ENCODE results near the gene B9D1.

Gene B9D1

DNA sequence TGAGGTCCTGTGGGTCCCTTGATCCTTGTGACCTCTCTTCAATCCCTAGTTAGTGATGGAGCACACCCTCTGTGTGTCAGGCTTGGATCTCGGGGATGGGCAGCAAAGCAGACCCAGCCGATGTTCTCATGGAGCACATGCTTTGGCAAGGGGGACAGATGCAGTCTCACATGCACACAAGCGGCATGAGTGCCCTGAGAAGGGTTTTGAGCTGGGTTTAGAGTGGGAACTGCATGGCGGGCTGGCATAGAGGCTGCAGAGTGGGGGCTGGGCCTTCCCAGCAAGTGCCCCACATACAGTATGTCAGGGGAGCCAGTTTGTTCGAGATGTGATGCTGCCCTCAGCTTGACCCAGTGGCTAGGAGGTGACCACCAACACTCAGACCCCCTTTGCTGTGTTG lies 41.6 kb downstream of the B9D1 start:
- DNase-seq (ENCODE audit: low read depth, low spot score): no peak

DNA sequence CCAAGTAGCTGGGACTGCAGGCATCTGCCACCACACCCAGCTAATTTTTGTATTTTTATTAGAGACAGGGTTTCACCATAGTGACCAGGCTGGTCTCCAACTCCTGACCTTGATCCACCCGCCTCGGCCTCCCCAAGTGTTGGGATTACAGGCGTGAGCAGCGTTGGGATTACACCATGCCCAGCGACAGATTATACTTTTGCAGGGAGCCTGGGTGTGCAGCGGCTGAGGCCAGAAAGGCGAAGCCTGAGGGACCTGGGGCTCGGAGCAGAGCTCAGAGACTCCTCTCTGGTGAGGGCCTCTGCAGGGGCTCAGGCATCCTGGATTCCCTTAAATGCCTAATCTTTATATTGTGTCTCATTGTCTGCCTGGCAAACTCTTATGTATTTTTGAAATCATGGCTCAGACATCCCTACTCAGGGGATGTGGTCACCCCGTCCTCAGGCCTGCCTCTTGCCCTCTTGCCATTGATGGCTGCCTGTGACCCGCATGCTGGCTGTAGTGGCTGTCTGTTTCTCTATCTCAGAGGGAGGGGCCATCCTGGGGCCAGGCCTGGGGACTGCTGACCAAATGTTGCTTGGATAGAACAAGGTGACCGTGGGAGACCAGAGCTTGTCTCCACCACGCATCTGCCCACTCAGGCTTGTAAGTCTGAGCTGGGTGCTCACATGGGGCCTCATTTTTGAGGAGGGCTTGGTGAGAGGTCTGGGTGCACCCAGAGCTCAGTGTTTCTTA lies 42.6 kb downstream of the B9D1 start:
- DNase-seq (ENCODE audit: low read depth, low spot score): no peak

DNA sequence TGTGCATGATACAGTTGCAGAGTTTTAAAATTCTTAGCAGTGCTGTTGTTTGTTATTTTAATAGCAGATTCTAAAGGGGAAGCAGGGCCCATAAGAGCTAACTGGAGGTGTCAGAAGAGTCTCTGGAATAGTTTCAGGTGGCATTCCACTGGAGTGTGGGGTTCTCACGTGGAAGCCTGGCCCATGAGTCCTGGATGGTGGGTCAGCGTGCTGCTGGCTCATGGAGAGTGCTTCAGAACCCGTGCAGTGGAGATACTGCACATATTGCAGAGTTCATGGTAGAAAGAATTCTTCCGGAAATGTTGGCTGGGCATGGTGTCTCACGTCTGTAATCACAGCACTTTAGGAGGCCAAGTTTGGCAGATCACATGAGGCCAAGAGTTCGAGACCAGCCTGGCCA lies 43.9 kb downstream of the B9D1 start:
- no peak for DNase-seq (ENCODE audit: low read depth, low spot score)

DNA sequence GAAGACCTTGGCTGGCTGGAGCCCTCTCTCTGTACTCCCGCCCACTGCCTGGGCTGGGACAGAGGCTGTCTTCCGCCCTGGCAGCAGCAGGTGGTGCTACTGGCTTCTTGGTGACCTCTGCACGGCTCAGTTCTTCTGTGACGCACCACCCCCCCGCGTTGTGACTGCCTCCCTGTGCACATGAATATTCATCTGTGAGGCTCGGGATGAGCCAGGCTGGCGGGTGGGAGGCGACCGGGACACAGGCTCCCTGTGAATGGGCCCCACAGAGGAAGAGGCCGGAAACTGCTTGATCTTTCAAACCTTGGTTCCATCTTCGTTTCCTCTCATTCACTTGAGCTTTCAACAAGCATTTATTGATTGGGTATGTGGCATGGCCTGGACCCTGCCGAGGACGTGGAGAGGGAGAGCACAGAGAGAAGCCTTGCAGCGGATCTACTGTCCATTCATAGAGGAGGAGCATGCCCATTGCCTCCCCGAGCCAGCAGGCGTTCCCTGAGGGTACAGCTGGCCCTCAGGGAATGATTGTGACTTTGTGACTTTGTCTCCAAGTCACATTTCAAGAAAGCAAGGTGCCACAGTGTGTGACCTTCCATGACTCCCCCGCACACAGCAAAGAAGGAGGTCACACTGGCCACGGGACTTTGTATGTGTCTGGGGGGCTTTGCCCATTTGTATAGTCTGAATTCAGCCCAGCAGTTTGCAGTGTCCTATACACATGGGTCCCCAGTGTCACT lies 45.0 kb downstream of the B9D1 start:
- peak; percentile 77 for DNase-seq (ENCODE audit: low read depth, low spot score)

DNA sequence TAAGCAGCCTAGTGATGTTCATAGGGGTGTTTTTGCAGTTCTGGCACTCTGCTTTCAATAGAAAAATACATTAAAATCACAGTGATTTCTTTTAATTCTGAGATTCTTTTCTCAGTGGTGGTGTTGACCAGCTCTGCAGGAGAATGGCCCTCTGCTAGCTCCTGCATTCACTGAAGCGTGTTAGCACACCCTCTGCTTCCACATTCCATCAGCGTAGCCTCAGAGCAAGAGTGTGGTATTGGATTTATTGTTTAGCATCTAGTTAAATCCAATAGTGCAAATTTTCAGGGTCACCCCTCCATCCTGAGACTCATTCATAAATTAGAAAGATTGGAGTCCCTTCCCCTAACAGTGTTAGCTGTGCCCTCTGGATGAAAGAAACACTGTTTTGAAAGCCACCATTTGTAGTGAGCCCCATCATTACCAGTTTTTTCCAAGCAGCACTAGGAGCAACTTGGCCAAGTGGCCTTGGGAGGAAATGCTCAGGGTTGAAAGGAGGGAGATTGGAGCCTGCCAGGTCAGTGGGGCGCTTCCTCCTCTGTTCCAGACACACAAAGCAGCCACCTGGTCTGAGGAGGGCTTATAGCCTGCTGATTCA lies 45.7 kb downstream of the B9D1 start:
- DNase-seq (ENCODE audit: low read depth, low spot score): no peak

DNA sequence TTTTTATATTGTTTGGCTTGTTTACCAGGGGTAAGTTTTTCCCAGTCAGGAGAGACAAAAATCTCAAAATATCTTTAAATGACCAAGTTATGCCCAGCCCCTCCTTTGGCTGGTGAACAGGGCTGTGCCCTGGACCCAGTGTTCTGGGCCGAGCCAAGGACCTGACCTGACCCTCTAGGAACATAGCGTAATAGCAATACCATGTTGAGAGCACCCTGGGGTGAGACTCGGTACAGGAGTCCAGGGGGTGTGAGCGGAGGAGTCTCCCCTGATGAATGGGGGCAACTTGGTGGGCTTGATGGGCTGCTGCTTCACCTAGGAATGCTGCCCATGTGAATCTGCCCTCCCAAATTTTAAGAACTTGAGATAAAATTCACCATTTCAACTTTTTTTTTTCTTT lies 47.4 kb downstream of the B9D1 start:
- DNase-seq (ENCODE audit: low read depth, low spot score): no peak

DNA sequence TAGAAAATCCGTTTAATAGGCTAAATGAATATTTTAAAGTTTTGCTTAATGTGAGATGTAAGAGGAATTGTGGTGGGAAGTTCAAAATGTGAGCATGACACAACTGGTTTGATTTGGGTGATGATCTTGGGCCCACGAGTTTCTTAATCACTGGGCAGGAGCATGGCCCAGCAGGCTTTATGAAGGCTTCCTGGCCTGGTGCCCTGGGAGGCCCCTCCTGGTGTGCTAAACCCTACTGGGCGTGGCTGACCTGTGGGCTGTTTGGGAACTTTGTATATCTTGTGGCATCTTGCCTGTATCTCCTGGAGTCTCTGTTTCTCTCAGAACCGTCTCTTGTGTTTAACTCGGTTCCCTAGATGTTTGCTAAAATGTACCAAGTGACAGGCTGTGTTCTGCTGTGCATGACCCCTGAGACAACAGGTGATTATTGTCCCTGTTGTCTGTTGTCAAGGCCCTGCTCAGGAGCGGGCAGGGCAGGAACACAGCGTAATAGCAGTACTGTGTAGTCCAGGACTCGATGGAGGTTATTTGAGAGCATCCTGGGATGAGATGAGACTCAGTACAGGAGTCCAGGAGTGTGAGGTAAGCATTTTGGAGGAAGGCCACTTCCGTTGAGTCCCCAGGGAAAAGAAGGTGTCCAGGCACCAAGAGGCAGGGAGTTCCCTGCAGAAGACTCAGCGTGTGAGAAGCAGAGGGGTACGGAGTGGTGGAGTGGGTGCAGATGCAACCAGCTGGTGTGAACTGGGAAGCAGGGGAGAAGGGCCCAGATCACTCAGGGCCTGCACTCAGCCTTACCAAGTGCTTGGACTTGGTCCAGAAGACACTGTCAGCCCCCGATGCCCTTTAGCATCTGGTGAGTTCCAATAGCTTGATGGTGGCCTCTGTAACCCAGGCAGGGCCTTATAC lies 48.5 kb downstream of the B9D1 start:
- no peak for DNase-seq (ENCODE audit: low read depth, low spot score)

DNA sequence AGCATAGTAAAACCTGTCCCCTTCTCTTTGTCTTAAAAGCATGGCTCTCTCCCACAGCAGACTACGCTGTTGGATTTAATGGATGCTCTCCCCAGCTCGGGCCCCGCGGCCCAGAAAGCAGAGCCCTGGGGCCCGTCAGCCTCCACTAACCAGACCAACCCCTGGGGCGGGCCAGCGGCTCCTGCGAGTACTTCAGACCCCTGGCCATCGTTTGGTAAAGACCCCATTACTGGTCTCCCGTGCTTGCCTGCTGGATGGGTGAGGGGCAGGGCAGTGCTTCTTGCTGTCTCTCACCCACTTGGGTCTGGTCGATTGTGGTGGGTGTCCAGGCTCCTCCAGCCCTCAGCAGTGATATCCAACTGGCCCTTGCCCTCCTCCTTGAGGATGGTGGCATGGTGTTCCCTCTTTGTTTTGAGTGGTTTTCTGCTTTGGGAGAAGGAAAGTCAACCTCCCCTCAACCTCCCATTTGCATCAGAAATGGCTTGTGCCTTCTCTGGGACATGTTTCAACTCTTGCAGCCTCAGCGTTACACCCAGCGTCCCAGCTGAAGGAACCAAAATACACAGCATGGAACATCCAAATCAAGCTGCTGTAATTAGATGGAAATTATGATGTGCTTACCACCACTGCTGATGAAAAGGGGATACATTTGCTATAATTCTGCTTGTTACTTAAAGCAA lies 49.3 kb downstream of the B9D1 start:
- DNase-seq (ENCODE audit: low read depth, low spot score): no peak

DNA sequence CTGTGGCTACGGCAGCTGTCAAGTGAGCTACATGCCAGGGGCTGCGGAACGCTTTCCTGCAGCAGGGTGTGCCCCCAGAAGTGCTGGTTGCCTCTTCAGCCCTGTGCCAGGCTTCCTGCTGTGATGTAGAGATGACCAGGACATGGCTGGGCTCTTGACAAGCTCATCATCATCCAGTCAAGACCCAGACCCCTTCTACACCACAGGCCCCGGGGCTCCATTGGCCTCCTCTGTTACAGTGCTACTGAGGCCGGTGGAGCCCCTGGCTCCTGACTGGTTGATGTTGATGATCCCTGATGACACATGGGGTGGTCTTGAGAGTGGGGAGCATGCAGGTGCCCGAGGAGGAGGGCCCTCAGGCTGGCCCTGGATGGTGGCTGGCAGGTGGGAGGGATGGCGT lies 50.1 kb downstream of the B9D1 start:
- no peak for DNase-seq (ENCODE audit: low read depth, low spot score)

DNA sequence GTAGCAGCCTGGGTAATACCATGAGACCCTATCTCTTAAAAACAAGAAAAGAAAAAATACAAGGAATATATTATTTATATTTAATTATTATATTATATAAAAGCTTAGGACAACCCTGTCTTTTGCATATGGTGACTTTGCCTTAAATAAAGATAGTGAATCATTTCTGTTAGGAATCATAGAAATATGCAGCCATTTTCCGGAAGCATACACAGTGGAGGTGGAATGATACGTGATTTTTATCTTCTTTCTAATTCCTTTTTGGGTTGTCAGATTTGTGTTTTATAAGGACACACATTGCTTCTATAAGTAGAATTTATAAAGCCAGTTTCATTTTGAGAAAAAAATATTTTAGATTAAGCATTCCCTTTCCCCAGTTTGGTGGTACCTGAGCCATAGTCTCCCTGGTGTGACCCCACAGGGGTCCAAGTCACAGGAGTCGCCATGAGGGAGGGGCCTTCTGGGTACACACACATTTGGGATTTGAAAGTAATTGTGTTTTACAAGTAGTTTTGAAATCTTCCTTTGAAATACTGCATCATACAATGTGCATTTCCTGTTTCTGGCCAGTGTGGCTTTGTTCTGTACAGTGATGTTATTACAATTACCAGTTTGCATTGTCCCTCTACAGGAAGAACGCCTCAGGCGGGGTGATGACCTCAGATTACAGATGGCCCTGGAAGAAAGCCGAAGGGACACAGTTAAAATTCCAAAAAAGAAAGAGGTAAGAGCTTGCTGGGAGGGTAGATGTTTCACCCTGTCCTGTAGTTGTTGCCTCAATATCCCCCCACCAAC lies 50.9 kb downstream of the B9D1 start:
- no peak for DNase-seq (ENCODE audit: low read depth, low spot score)

DNA sequence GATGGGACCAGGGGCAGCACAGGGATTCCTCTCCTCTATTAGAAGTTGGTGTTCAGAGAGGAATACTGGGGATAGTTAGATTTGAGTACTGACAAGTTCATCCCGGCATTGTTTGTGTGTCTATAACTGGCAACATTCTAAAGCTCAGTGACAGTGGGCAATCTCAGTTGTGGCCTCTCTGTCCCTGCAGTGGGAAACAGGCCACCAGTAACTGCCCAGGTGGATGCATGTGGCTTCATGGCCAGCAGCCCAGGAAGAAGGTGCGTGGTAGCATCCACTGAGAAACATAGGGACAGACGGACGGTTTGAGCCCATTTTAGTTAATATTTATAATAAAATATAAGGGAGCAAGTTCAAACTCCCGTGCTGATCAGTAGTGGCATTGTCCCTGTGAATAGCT lies 51.5 kb downstream of the B9D1 start:
- DNase-seq (ENCODE audit: low read depth, low spot score): no peak

DNA sequence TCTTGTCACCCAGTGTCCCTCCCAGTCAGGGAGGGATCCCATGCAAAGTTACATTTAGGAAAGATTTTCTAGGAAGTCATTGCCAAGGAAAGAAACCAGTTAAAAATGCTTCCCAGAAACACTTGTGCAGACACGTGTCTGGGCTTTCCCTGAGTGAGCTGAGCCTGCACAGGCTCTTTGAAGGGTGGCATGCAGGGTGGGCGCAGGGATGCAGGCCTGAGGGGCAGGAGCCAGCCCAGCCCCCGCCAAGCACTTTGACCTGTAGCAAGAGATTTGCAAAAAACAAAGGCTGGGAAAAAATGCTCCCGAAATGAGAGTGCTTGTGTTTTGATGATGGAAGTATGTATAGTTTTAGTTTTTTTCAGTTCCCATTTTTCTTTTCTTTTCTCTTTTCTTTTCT lies 52.4 kb downstream of the B9D1 start:
- DNase-seq (ENCODE audit: low read depth, low spot score): no peak

DNA sequence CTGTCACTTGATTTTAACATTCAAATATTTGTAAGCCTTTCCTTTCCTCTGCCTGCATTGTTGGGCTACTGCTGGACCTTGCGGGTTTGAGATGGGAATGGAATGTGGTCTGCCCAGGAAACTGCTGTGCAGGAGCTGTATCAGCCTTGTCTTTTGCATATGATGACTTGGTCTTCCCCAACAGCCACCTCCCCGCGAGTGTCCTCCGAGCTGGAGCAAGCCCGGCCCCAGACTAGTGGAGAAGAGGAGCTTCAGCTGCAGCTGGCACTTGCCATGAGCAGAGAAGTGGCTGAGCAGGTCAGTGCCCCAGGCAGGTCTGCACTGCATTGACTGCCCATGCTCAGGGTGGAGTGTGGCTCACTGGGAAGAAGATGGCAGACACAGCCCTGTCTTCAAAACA lies 52.8 kb downstream of the B9D1 start:
- no peak for DNase-seq (ENCODE audit: low read depth, low spot score)

DNA sequence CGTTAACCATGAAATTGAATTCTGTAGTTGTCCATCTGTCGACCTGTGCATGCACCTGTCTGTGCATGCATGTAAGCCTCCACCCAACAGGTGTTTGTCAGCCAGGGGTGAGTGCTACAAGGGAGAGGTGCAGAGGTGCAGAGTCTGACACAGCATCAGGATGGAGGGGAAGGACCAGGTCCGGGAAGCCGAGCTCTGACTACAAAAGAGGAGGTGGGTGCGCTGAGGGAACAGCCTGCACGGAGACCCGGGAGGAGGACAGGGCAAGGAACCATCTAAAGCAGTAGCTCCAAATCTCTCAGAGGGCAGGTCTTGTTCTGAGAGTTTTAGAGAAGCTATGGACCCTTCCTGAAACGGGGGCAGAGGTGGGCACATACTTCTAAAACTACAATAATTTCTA lies 54.1 kb downstream of the B9D1 start:
- DNase-seq (ENCODE audit: low read depth, low spot score): no peak

DNA sequence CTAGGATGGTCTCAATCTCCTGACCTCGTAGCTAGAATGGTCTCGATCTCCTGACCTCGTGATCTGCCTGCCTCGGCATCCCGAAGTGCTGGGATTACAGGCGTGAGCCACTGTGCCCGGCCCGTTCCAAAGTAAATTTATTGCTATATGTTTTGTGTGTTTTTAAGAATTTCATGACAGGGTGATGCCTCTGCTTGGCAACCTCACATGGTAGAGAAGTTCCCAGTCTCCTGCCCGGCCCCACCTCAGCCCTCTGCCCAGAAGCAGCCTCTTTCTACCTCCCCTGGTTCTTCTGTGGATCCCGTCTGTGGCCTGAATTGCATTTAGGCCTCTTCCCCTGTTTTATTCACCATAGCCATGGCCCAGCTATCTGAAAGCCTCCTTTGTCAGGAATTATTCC lies 55.0 kb downstream of the B9D1 start:
- no peak for DNase-seq (ENCODE audit: low read depth, low spot score)

DNA sequence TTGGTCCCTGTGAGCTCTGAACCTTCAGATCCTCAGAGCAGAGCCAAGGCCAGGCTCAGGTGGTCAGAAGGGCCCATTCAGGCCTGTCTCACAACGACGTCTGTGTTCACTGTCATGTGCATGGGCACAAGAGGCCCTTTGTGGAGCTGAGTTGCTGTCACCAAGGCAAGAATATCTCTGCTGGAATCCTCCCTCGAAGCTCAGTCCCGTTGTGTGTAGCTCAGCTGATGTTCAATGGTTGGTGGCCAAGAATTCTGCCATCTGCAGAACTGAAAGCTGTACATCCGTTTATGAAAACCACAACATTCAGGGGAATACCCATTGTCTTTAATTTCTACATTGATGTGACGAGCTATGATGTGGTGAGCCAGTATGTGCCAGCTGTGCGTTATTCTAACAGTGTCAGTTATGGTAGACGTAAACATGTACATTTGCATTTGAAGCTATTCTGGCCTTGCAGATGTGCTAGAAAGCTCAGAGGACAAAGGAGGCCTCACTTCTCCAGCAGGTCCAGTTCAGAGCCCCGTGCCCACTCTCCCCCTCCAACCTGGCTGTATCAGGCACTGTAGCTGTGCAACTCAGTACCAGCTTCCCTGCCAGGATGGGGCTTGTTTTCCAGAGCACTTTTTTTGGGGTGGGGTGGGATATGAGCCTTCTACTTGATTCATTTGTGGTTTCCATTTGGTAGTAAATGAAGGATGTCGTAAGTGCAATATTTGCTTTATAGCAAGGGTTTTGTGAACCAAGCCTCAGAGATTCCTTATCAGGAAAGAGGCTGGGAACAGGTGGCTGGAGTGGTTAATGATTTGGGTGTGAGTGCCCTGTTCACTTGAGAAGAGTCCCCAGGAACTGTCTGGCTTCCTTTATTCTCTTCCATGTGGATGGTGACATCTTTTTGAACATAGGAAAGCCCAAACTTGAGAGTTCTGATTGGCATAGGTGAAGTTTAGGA lies 56.1 kb downstream of the B9D1 start:
- DNase-seq (ENCODE audit: low read depth, low spot score): no peak

DNA sequence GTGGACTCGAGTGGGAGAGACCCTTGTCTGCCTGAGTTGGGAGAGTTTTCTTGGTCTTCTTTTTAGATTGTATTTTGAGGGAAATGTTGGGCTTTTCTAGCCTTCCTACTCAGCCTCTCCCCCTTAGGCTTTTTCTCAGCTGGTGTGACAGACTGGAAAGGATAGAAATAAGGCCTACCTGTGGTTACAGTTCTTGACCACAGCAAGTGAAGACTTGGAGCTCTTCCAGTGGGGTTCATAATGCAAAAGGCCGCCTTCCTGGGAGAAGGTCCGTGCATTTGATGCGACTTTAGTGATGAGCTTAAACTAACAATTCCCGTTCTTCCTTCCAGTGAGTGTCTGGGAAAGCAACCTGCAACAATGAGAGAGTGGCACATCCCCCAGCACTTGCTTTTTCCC lies 56.8 kb downstream of the B9D1 start:
- DNase-seq (ENCODE audit: low read depth, low spot score): no peak

DNA sequence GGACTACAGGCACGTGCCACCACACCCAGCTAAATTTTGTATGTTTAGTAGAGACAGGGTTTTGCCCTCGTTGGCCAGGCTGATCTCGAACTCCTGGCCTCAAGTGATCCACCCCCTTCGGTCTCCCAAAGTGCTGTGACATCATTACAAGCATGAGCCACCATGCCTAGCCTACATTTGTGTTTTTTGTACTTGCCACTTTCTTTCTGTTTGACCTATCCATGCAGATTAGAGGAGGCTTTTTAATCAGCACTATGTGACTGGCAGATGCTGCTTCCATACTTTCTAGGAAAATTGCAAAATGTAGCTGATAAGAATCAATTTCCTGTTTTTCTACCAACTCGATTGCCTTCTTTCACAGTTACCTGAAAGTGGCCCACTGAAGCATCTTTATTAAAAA lies 57.3 kb downstream of the B9D1 start:
- DNase-seq (ENCODE audit: low read depth, low spot score): no peak

DNA sequence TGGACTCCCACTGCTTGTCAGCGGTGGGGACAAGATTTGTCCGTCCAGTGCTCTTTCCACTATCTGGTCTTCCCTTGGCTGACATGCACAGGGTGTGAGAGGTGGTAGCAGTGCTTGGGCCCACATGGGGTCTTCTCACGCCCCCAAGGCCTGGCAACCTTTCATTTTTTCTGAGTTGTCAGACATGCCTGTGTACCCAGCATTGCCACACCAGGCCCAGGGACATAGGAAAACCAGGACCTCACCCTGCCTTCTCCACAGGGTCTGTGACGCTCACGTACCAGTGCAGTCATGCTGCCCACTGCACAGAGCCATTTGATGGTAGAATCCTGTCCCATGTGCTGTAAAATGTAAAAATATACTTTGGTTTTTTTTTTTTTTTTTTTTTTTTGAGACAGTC lies 57.8 kb downstream of the B9D1 start:
- DNase-seq (ENCODE audit: low read depth, low spot score): no peak

DNA sequence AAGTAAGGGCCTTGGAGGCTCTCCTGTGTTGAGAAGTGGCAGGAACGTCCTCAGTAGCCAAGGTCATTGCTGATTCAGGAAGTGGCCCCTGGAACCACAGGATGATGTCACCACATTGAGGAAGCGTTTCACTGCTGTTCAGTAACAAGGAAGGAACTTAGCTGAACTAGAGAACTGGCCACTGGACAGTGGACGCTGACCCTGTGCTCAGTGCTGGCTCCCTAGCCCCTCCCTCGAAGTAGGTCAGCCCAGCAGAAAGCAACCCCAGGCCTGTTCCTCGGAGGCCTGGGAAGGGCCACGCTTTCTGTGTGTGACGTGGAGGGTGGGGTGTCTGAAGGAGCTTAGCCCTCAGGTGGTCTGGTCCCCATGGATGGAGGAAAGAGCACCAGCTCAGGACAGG lies 58.3 kb downstream of the B9D1 start:
- no peak for DNase-seq (ENCODE audit: low read depth, low spot score)

All from smooth muscle cell of the brain vasculature (primary cell).